OCI-LY3 (cell line): ENCODE measurements around the gene GOLGA6D.

Source experiments
- CTCF ChIP-seq: fragments of 200-600, 300-600 bp; sonication (generic); IDR thresholded peaks from 2 replicates; pipeline ENCODE4 v1.5.1; 2014; ENCODE audit warnings: antibody characterized with exemption, low read length, low read depth
- EZH2phosphoT487 ChIP-seq: fragments of 200-600 bp; shearing (Covaris generic); IDR thresholded peaks from 2 replicates; pipeline ENCODE4 v1.6.1; 2018; ENCODE audit warnings: antibody characterized with exemption, mixed run types, low read depth

GRCh38 chr15:75335705-75336355, 53.2 kb downstream of the GOLGA6D start, which contains the start of gene COMMD4:
- TF ChIP-seq CTCF, result no peak
- TF ChIP-seq EZH2phosphoT487, result no peak
